ENCODE measurements around the gene DOK1. TPM values are rescaled to one million over a fixed set of nuclear protein-coding genes. Genes with fewer than 3 reads are reported as not detected.

Gene DOK1
- total RNA-seq, 1 experiment from 2014 or later = 2.1 TPM

GRCh38 chr2:74551942-74552913, 2.3 kb upstream of the DOK1 start:
- intact Hi-C loops (cut with micrococcal nuclease; ENCODE audit: unreplicated experiment) = no loop called here
- no peaks in the 10 kb centered on the region for H3K27me3 Mint-ChIP-seq (ENCODE audit: unreplicated experiment)
- H3K4me1 Mint-ChIP-seq (ENCODE audit: low read depth, unreplicated experiment) = peaks cover 27% of the 10 kb centered on the region
- peaks cover 34% of the 10 kb centered on the region for H3K36me3 Mint-ChIP-seq (ENCODE audit: insufficient read depth, unreplicated experiment)
- no TSS peak for BruUV-seq (replicated peaks)
- CTCF ChIA-PET = no interaction called here
- TF ChIP-seq CTCF (IDR thresholded peaks at IDR 0.05; ENCODE audit: unreplicated experiment) = no peak
- H3K4me3 Mint-ChIP-seq (ENCODE audit: low read depth, unreplicated experiment) = no peak overlapping the region
- DNase-seq = no peak
- H3K27ac Mint-ChIP-seq (ENCODE audit: unreplicated experiment) = peak overlapping the region; percentile 1
- H3K9me3 Mint-ChIP-seq (ENCODE audit: low read depth, unreplicated experiment) = no peaks in the 10 kb centered on the region

- BruUV-seq (replicated peaks) = no TSS peak
- Mint-ChIP-seq H3K27ac (ENCODE audit: unreplicated experiment) (peak overlapping the region; percentile 1), H3K4me3 (ENCODE audit: low read depth, unreplicated experiment) (peak overlapping the region; percentile 46), H3K9me3 (ENCODE audit: low read depth, unreplicated experiment) (no peaks in the 10 kb centered on the region), H3K36me3 (ENCODE audit: insufficient read depth, unreplicated experiment) (peaks cover 34% of the 10 kb centered on the region), H3K4me1 (ENCODE audit: low read depth, unreplicated experiment) (peaks cover 27% of the 10 kb centered on the region), H3K27me3 (ENCODE audit: unreplicated experiment) (no peaks in the 10 kb centered on the region)
- CTCF ChIA-PET = interaction anchor here (0.6 kb wide), 1 partner anchor 511 kb away, joined by 4 read pairs; no protein-coding TSS in a partner anchor
- TF ChIP-seq CTCF (IDR thresholded peaks at IDR 0.05; ENCODE audit: unreplicated experiment) = no peak
- intact Hi-C loops (cut with micrococcal nuclease; ENCODE audit: unreplicated experiment) = no loop called here
- DNase-seq = no peak
These were observed 1.4 kb upstream of the DOK1 start for GRCh38 chr2:74552914-74553811.

GRCh38 chr2:74554820-74555531, 456 bp downstream of the DOK1 start:
- CTCF ChIA-PET = no interaction called here
- intact Hi-C loops (cut with micrococcal nuclease; ENCODE audit: unreplicated experiment) = no loop called here
- Mint-ChIP-seq H3K36me3 (ENCODE audit: insufficient read depth, unreplicated experiment) (peaks cover 24% of the 10 kb centered on the region), H3K4me3 (ENCODE audit: low read depth, unreplicated experiment) (peak overlapping the region; percentile 46), H3K27ac (ENCODE audit: unreplicated experiment) (no peak overlapping the region), H3K27me3 (ENCODE audit: unreplicated experiment) (peaks cover 5% of the 10 kb centered on the region), H3K4me1 (ENCODE audit: low read depth, unreplicated experiment) (peaks cover 19% of the 10 kb centered on the region), H3K9me3 (ENCODE audit: low read depth, unreplicated experiment) (no peaks in the 10 kb centered on the region)
- TF ChIP-seq CTCF (IDR thresholded peaks at IDR 0.05; ENCODE audit: unreplicated experiment) = no peak
- no peak for DNase-seq
- BruUV-seq (replicated peaks) = no TSS peak

GRCh38 chr2:74555610-74556103, 1.1 kb downstream of the DOK1 start:
- H3K9me3 Mint-ChIP-seq (ENCODE audit: low read depth, unreplicated experiment) = no peaks in the 10 kb centered on the region
- CTCF ChIA-PET = no interaction called here
- TF ChIP-seq CTCF (IDR thresholded peaks at IDR 0.05; ENCODE audit: unreplicated experiment) = no peak
- peaks cover 24% of the 10 kb centered on the region for H3K36me3 Mint-ChIP-seq (ENCODE audit: insufficient read depth, unreplicated experiment)
- H3K27ac Mint-ChIP-seq (ENCODE audit: unreplicated experiment) = no peak overlapping the region
- H3K27me3 Mint-ChIP-seq (ENCODE audit: unreplicated experiment) = peaks cover 12% of the 10 kb centered on the region
- no peak for DNase-seq
- H3K4me3 Mint-ChIP-seq (ENCODE audit: low read depth, unreplicated experiment) = peak overlapping the region; percentile 36
- peaks cover 18% of the 10 kb centered on the region for H3K4me1 Mint-ChIP-seq (ENCODE audit: low read depth, unreplicated experiment)
- BruUV-seq (replicated peaks) = no TSS peak
- intact Hi-C loops (cut with micrococcal nuclease; ENCODE audit: unreplicated experiment) = no loop called here

Measured in Calu3 (cell line).